ENCODE results near the gene RGS6.

The RGS6 gene

DNA sequence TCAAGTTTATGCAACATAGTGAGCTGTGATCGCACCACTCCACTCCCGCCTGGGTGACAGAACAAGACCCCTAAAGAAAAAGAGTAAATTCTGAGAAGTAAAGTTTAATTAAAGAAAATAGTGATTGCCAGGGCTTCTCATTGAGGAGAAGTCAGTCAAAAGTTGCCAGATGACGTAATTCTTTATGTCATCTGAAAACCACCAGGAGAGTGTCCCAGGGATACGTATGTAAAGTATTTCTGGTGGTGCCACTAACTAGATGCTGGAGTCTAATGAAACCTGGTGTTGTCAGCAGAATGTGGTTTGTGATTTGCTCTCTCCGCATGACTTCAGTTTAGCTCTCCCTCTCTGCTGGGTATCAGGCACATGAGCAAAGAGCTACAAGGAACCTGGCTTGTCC lies 569.2 kb downstream of the RGS6 start:
- no peak for DNase-seq (ENCODE audit: low spot score)

DNA sequence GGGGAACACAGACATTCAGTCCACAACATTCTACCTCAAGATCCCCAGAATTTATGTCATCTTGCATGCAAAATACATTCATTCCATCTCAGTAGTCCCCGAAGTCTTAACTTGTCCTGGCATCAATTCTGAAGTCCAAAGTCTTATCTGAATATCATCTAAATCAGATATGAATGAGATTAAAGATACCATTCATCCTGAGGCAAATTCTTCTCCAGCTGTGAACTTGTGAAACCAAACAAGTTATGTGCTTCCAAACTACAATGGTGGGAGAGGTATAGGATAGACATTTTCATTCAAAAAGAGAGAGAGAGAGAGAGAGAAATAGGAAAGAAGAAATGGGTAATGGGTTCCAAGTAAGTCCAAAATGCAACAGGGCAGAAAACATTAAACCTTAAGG lies 571.0 kb downstream of the RGS6 start:
- DNase-seq (ENCODE audit: low spot score), result no peak

DNA sequence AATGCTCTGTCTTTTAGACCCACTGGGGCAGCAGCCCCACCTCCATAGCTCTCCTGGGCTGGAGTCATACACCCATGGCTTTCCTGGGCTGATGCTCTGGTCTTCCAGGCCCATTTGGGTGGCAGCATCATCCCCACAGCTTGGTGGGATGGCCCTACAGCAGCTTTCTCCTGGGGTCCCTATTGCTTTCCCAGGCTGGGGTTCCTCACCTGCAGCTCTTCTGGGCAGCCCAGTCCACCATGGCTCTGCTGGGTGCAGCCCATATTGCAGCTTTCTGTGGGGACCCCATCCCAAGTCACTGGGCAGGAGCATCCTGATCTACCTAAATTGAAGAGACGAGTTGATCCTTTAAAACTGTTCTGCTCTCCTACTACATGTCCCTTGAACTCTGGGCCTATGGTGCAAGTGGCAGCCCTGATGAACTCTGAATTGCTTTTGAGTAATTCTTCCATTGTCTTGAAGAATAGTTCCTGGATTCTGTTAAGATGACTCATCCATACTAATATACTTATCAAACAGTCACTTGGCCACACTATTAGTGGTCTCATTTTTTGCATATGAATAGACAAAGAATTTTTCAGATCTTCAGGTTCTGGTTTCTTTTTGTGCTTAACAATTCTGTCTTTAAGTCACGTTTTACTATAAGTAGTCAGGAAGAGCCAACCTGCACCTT lies 571.6 kb downstream of the RGS6 start:
- no peak for DNase-seq (ENCODE audit: low spot score)

DNA sequence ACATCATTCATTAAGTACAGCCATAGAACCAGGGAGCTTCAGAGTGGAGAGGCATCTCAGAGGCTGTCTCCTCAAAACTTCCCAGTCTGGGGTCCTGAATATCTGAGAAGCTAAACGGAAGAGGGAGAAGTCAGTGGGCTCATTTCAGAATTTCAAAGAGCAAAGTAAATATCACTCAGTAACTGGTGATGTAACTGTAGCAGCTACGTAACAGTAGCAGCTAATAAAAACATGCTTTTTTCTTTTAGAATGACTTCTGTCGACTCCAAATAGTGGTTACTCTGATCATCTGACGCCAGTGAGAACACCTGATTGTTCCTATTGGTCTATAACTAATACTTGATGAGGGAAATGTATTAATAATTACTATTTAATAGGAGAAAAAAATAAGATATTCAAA lies 578.3 kb downstream of the RGS6 start:
- no peak for DNase-seq (ENCODE audit: low spot score)

DNA sequence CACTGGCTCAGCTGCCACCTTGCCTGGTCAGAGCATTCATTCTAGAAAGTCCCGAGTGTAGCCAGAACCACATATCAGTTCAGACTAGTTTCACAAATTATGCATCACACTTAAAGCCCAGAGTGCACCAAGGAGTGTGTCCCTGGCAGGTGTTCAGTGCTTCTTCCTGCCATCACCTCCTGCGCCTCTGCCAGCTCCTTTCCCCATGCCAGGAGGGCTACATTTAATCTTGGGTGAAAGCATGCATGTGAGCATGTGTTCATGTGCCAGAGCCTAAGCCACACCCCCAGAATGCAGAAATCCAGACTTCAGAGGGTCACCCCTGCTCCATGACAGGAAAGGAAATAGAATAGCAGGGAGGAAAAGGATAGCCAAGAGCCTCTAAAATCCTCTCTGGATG lies 580.1 kb downstream of the RGS6 start:
- DNase-seq (ENCODE audit: low spot score), result no peak

DNA sequence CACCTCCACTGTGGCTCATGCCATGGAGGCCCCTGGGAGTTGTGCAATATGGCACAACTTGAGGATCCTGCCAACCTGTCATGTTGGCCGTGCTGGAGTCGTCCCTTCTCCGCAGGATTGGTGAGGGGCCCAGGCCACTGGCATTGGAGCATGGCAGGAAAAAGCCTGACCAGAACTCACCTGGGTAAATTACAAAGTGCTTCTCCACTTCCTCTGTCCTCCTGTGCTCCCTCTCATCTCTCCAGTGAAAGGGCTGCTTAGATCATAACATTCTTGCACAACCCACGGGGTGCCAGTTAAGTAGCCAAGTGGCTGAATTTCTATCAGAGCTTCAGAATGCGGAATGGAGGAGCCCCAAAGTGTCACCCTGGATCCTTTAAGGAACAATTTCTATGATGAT lies 580.7 kb downstream of the RGS6 start:
- DNase-seq (ENCODE audit: low spot score), result no peak

DNA sequence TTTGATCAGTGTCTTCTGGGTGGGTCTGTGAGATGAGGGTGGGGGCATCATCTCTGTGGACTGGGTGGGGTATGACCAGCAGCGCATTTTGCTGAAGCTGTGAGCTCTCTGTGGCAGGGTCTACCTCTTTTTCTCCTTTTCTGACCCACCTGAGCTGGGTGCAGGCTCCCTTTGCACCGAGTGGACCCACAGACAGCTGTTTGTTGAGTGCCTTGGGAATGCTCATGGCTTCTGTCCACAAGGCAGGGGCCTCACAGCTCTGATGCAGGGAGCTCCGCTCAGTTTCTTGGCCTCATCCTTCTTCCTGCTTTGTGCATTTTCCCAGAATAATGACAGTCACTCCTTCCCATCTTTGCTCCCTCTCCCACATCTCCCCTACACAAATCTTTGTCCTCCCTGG lies 581.1 kb downstream of the RGS6 start:
- no peak for DNase-seq (ENCODE audit: low spot score)

DNA sequence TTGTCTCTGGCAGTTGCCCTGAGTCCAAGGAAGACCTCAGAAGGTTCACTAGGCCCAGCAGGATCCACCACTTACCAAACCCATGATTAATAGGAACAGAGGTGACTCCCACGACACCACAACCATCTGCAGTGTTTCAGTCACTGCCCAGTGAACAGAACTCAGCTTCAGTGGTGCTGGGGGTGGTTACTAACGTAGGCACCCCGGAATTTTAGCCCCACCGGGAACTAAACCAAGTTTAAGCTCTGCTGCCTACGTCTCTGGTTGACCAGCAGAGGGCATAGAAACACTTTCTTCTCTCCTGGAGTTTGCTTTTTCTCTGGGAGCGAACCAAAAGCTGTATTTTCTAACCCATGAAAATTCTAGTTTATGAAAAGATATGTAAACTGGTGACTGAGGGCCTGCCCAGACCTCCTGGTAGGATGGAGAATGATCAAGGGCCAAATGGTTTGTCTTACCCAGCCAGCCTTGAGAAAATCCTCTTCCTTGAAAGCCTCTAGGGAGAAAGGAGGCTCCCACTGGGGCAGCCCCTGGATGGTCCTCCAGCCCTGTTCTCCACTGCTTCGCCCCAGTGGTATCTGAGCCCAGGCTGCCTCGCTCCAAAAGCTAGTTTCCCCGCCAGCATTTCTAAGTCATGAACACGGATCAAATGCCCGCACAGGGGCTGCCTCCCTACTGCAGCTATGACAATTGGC lies 581.9 kb downstream of the RGS6 start:
- no peak for DNase-seq (ENCODE audit: low spot score)

DNA sequence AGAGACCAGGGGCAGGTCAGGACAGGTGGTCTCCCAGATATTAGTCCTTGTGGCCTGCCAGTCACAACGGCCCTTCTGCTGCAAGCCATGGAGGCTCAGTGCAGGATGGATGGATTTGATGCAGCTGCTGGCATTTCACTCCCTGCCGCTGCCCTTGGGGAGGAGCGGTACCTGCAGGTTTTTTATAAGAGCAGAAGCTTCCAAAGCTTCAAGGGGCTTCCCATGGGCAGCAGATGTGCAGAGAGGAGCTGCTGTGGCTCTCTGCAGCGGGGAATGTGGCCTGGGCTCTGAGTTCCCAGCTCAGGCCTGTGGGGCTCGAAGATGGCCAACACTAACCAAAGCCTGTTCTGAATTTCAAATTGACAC lies 582.4 kb downstream of the RGS6 start:
- no peak for DNase-seq (ENCODE audit: low spot score)

DNA sequence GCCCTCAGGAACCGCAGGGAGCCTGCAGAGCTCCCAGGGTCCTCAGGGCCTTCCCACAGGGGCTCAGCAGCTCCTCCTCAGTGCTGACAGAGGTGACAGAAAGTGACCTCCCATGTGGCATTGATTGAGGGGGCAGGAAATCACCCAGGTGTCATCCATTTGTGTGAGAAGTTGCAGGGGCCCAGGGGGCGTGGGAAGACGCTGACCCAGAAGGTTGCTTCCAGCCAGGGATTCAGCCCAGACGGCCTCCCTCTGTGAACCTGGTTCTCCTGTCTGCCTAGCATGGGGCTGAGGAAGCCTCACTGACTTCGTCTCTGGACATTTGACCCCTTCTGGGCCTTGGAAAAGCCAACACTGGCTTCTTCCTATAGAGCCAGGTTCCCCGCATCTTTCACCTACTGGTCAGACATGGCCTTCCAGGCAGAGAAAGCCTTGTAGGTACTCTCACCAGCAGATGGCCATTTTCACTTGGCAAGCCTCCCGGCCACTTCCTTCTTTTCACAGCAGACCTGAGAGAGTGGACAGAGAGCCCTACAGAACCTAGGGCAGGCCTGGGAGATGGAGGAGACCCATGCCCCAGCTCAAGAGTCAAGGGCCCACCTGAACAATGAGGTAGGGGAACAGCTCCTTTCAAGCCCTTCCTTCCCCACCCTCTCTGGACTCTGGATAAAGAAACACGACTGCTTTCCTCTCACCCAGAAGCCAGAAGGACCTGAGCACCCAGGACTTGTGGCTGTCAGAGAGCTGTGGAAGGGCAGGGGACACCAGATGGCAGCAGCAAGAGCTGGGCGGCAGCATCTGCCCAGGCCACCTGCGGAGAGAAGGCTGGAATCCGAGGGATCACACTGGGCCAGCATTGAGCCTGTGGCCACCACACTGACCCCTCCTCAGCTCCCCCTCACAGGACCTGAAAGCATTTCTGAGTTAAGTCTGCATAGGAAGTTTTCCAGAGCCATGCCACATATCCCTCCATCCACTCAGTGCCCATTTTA lies 583.8 kb downstream of the RGS6 start:
- DNase-seq (ENCODE audit: low spot score), result no peak

DNA sequence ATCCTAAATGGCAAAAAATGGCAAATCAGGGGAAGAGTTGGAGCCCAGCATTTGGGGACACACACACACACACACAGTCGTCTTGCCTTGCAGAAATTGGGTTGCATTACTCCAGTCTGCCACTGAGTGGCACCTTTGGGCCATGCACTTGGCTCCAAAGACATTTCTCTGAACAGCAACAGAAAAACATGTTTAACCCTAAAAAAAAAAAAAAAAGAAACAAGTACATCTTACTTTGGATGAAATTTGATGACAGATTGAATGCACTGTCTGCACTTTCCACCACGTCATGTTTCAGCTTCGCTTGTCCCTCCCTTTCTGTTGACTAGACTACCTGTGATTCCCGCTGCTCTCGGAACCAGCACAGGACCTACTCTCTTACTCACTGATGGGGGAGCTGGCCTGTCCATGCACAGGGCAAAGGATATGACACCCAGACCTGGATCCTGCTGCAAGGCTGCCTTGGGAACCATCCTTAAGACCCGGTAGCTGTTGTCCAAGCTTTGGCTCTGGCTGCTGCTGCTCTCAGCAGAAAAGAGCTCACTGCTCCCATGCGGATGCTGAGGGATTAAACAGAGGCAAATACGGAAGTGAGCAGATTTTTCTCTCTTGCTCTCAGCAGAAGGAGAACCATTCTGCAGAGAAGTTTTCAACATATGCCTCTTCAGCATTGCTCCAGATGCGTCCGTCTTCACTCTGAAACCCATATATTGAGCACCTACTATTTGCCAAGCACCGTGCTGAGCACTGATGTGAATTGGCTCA lies 584.9 kb downstream of the RGS6 start:
- DNase-seq (ENCODE audit: low spot score), result peak; percentile 72

DNA sequence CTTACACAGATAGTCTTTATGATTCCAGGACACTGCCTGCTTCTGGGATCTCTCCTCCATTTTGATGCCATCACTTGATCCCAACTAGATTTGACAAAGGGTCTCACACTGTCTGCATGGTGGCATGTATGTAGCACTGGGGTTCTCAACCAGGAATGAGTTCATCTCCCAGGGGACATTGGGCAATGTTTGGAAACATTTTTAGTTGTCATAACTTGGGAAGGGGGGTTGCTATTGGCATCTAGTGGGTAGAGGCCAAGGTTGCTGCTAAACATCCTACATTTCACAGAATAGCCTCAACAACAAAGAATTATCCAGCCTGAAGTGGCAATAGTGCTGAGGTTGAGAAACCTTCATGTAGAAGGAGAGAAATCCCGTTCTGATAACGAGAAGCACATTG lies 585.5 kb downstream of the RGS6 start:
- no peak for DNase-seq (ENCODE audit: low spot score)

DNA sequence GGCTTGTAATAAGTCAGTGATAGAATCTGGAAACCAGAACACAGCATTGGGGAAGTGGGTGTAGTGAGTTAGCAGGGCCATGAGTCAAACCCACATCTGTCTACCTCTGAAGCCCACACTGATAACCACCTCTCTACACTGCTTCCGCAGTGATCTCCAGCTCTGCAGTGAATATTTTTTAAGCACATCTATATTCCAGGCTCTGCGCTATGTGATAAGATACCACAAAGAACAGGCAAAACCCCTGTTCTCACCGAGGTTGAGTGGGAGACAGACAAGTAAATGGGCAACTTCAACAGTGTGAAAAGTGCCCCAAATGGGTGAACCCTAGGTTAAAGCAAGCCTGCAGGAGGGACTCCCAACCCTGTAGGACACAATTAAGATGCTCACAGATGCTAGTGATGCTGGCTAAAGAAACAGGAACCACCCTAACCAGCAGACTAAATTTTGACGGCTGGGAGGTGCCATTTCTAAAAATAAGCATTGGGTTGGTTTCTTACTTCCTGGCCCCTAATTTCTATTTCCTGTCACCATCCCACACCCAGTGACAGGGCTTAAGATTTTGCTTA lies 586.7 kb downstream of the RGS6 start:
- DNase-seq (ENCODE audit: low spot score), result peak; percentile 52

DNA sequence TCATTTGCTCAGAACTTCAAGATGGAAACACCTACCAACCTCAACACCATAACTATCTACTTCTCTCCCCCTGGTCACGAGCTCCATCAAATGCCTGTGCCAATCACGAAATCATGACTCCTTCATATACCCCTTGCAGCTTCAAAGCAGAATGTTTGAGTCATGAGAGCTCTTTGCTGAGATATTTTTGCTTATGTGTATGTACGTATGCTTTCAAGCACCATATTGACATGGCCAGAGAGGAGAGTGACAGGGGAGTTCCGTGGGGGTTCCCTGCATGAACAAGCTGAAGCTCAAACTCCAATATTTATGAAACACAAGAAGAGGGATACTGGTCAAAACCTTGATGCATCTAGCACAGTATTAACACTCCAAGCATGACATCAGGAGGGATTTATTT lies 587.3 kb downstream of the RGS6 start:
- DNase-seq (ENCODE audit: low spot score), result no peak

DNA sequence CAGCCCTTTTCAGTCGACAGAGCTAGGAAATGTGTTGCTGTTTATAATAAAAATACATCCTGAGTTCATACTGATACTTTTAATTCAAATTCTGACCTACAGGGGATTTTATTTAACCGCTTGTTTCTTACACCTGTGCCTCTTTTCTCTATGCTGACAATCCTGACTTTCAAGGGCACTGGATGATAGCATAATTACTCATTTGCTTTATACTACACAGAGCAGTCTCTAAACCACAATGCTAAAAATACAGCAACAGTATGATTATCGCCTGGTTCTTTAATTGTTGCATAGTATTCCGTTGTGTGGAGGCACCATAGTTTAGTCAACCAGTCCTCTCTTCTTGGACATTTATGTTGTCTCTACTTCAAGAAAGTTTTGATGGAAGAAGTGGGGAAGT lies 588.8 kb downstream of the RGS6 start:
- DNase-seq (ENCODE audit: low spot score), result no peak

DNA sequence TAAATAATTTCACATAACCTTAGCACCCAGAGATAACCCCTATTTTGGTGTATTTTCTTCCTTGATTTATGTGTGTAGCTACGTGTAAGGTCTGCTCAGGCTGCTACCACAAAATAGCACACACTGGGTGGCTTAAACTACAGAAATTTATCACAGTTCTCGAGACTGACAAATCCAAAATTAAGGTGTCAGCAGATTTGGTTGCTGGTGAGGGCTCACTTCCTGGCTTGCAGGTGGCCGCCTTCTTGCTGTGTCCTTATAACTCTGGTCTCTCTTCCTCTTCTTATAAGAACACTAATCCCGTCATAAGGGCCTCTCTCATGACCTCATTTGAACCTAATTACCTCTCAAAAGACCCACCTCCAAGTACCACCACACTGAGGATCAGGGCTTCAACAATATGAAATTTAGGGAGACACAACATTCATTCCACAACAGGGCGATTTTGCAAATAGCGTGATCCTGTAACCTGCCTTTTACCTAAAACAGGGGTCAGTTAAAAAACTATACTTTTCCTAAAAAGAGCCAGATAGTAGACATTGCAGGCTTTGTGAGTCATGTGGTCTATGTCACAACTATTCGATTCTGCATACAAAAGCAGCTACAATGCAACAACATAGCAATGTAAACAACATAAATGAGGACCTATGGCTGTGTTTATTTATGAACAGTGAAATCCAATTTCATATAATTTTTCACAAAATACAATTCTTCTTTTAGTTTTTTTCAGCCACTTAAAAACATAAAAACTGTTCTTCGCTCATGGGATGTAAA lies 589.9 kb downstream of the RGS6 start:
- no peak for DNase-seq (ENCODE audit: low spot score)

DNA sequence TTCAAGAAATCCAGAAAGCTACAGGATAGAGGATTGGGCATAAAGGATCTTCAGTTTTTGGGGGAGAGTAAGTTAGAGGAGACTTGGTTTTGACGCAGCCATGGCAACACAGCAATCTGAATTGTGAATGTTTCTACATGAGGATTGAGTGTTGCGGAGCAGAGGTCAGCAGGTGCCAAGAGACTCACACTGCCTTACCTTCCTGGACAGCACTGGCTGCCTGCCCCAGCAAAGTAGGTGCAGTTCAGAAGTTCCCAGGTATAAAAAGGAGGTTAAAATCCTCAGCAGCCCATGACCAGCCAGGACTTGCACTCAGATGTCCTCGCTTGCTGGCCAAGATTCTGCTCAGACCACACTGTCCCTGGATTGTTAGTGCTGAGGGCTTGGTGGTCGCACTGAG lies 590.6 kb downstream of the RGS6 start:
- no peak for DNase-seq (ENCODE audit: low spot score)

DNA sequence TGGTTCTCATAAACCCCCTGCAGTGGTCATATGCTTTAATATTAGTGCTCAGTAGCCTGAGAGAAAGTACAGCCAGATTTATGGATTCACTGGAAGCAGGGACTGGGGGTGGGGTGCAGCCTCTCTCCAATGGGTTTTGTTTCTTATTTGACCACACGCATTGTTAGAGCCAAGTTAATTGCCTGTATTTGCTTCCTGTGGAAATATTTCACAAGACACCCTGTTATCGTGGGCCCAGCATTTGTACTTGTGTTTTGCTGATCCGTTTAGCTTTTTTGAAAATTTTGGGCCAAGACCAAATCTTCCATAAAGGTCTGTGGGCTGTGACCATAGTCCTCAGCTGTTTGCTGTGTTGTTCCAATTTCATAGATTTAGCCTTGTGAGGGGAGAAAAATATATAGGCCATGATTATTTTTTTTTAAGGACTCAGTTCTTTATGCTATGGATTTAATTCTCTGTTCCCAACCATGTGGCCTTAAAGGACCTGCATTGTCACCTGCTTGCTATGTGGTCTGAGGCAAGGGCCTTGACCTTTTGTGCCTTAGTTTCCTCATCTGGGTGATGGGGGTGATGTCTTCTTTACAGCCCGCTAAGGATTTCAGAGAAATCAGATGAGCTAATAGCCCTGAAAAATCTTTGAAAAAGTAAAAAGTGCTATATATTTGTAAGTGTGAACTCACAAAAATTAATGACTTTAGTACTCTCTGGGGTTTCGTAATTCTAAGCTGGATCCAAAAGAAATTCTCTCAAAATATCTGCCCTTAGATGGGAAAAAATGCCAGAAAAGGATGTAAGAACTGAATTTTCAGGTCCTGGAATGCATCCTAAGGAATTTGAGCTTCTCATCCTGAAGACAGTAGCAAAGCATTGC lies 591.4 kb downstream of the RGS6 start:
- no peak for DNase-seq (ENCODE audit: low spot score)

DNA sequence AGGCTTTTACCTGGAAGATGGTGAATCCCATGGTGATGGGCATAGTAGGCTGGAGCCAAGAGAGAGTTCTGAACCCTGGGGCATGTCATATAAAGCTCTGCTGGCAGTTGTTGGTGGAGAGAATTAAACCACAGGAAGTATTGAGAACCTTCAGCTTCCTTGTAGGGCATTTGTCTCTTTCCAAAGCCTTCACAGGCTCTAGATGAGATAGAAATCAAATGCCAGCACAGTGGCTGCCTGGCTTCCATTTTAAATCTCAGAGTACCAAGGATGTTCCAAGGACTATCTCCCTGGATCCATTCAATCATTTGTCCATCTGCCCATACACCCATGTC lies 592.0 kb downstream of the RGS6 start:
- no peak for DNase-seq (ENCODE audit: low spot score)

Data from CD4-positive, alpha-beta T cell treated with Interleukin-6 at 100 ng/mL for 8 hours (primary cell).